Measurements from ENCODE around the gene ACTL8.

- TF ChIP-seq POLR2A (IDR thresholded peaks at IDR 0.05) = no peak
- TF ChIP-seq, protein P1, sequence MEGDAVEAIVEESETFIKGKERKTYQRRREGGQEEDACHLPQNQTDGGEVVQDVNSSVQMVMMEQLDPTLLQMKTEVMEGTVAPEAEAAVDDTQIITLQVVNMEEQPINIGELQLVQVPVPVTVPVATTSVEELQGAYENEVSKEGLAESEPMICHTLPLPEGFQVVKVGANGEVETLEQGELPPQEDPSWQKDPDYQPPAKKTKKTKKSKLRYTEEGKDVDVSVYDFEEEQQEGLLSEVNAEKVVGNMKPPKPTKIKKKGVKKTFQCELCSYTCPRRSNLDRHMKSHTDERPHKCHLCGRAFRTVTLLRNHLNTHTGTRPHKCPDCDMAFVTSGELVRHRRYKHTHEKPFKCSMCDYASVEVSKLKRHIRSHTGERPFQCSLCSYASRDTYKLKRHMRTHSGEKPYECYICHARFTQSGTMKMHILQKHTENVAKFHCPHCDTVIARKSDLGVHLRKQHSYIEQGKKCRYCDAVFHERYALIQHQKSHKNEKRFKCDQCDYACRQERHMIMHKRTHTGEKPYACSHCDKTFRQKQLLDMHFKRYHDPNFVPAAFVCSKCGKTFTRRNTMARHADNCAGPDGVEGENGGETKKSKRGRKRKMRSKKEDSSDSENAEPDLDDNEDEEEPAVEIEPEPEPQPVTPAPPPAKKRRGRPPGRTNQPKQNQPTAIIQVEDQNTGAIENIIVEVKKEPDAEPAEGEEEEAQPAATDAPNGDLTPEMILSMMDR (IDR thresholded peaks at IDR 0.05) = no peak
Observed at GRCh38 chr1:17825273-17826164, 70.4 kb downstream of the ACTL8 start.

Measured in heart left ventricle (tissue), 13 donors.